K562 (cell line): ENCODE data around the gene EDN2. TPM values are rescaled to one million over a fixed set of nuclear protein-coding genes. Genes with fewer than 3 reads are reported as not detected.

Experiments
- ATF2 ChIP-seq: sonication (generic); formaldehyde crosslinking; IDR thresholded peaks from 2 replicates; pipeline ENCODE4 v1.8.1; 2022; ENCODE audit warnings: missing genetic modification reagents
- LEF1 ChIP-seq: fragments of 450-650 bp; IDR thresholded peaks from 2 replicates; pipeline ENCODE4 v1.6.1; 2016; ENCODE audit warnings: mild to moderate bottlenecking
- RBM34 ChIP-seq: fragments of 200-400 bp; formaldehyde crosslinking; IDR thresholded peaks from 2 replicates; pipeline ENCODE4 v1.6.1; 2018; ENCODE audit warnings: low read length, borderline replicate concordance; ENCODE audit not compliant: insufficient read depth
- RFX1 ChIP-seq: fragments of 450-650 bp; IDR thresholded peaks from 2 replicates; pipeline ENCODE4 v1.6.1; 2016; ENCODE audit warnings: mild to moderate bottlenecking, moderate library complexity
- TRIM28 ChIP-seq: fragments of 450-650 bp; IDR thresholded peaks from 2 replicates; pipeline ENCODE4 v1.6.1; 2017
- ZFPM2 ChIP-seq: fragments of 250-450 bp; sonication (Bioruptor Pico); IDR thresholded peaks from 2 replicates; pipeline ENCODE4 v1.5.1; 2022; ENCODE audit warnings: mild to moderate bottlenecking
- ZNF134 ChIP-seq: fragments of 250-450 bp; sonication (Bioruptor Pico); conservative IDR thresholded peaks from 2 replicates; pipeline ENCODE4 v1.4.0; 2020
- ZNF584 ChIP-seq: fragments of 200-800 bp; sonication (Bioruptor generic); IDR thresholded peaks from 2 replicates; pipeline ENCODE4 v1.6.1; 2016; ENCODE audit warnings: low read depth, mild to moderate bottlenecking, missing genetic modification characterization, missing compliant biosample characterization
- polyA plus RNA-seq, 8 experiments: library from polyadenylated mRNA; depleted of rRNA in 4 of 8; stranded (reverse) in 5 of 8; unstranded in 3 of 8; fragments of >200 nt; fragmentation: Nextera tagmentation in 2 of 8; fragmentation: Illumina TruSeq in 1 of 8; extraction: Ambion mirVana in 2 of 8; extraction: Trizol in 1 of 8; gene quantifications; 2 replicates each; pipeline versions ENCODE4 v1.2.1 to v1.2.3, GENCODE V29; 2011 to 2014; ENCODE audit warnings: inconsistent platforms in 1 of 8, missing spikeins in 1 of 8
- total RNA-seq, 7 experiments: library from RNA; depleted of rRNA in 6 of 7; stranded (reverse); fragments of >200 nt in 6 of 7; fragmentation: Illumina TruSeq in 2 of 7; extraction: Trizol in 2 of 7; gene quantifications; 2 replicates each; pipeline versions ENCODE4 v1.2.1 to v1.2.3, GENCODE V29; 2011 to 2021; ENCODE audit warnings: low replicate concordance in 1 of 7
- TF ChIP-seq, protein P1 (sequence below), 3 experiments: fragments of 200-800 bp in 1 of 3; fragments of 250-450 bp in 1 of 3; fragments of 450-650 bp in 1 of 3; sonication (Bioruptor Pico) in 1 of 3; sonication (Bioruptor generic) in 1 of 3; formaldehyde crosslinking in 1 of 3; IDR thresholded peaks; 2 replicates each; pipeline versions ENCODE4 v1.6.1 to v1.8.0; 2016 to 2022; ENCODE audit warnings: mild to moderate bottlenecking in 2 of 3, missing genetic modification characterization in 2 of 3, missing compliant biosample characterization in 1 of 3, moderate library complexity in 1 of 3

The EDN2 gene
- total and polyA plus RNA-seq, 9 of the 15 experiments (the other 6 are each of a cell fraction or from before 2014, with no cell fraction given): not detected

GRCh38 chr1:41516168-41517061 is 31.9 kb upstream of the EDN2 start (continued):
- TF ChIP-seq RFX1 (no peak), RBM34 (no peak), ATF2 (no peak), ZFPM2 (CRISPR knock-in tag) (no peak), ZNF584 (no peak), TRIM28 (no peak), LEF1 (no peak), ZNF134 (CRISPR knock-in tag) (no peak)
- TF ChIP-seq, protein P1, sequence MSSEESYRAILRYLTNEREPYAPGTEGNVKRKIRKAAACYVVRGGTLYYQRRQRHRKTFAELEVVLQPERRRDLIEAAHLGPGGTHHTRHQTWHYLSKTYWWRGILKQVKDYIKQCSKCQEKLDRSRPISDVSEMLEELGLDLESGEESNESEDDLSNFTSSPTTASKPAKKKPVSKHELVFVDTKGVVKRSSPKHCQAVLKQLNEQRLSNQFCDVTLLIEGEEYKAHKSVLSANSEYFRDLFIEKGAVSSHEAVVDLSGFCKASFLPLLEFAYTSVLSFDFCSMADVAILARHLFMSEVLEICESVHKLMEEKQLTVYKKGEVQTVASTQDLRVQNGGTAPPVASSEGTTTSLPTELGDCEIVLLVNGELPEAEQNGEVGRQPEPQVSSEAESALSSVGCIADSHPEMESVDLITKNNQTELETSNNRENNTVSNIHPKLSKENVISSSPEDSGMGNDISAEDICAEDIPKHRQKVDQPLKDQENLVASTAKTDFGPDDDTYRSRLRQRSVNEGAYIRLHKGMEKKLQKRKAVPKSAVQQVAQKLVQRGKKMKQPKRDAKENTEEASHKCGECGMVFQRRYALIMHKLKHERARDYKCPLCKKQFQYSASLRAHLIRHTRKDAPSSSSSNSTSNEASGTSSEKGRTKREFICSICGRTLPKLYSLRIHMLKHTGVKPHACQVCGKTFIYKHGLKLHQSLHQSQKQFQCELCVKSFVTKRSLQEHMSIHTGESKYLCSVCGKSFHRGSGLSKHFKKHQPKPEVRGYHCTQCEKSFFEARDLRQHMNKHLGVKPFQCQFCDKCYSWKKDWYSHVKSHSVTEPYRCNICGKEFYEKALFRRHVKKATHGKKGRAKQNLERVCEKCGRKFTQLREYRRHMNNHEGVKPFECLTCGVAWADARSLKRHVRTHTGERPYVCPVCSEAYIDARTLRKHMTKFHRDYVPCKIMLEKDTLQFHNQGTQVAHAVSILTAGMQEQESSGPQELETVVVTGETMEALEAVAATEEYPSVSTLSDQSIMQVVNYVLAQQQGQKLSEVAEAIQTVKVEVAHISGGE (CRISPR knock-in tag; IDR thresholded peaks at IDR 0.05): no peak
